ENCODE results near the gene CST9L.
A peak's percentile ranks its signal among the peaks of the same experiment; 100 is the strongest.

CST9L gene

GRCh38 chr20:23568320-23568970 lies at the start of gene CST9L:
Gene CST9L (minus strand): TSS chr20:23568484. CDS start chr20:23568450, 34 bp downstream.
- DNase-seq = no peak

- no peak for DNase-seq
Observed at GRCh38 chr20:23614163-23614562, 45.9 kb upstream of the CST9L start.

- DNase-seq = no peak
Observed at GRCh38 chr20:23613676-23614075, 45.4 kb upstream of the CST9L start.

- no peak for DNase-seq
Observed at GRCh38 chr20:23612396-23612795, 44.1 kb upstream of the CST9L start.

DNA sequence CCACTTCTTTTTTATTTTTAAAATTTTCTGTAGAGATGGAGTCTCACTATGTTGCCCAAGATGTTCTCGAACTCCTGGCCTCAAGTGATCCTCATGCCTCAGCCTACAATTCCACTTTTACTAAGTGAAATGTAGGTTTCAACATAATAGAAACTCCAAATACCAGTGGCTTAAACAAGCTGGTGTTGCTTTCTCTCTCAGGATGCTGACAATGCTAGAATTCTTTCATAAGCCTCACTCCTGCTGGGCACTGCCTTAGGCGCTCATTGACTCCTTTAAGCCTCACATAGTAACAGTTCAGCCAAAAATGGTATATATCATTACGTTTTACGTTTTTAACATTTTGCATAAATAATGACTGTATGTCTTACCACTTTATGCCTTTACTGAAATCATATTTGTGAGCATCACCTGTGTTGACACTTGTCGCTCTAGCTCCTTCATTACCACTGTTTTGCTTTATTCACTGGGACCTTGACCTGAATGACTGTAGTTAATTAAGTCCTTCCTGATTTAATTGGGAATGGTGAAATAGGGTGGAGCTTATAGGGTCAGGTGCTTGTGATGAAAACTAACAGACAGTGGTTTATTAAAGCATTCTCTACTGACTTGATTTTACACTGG lies 41.3 kb upstream of the CST9L start:
- DNase-seq = no peak

- DNase-seq = no peak
Observed at GRCh38 chr20:23608251-23608846, 40.1 kb upstream of the CST9L start.

DNA sequence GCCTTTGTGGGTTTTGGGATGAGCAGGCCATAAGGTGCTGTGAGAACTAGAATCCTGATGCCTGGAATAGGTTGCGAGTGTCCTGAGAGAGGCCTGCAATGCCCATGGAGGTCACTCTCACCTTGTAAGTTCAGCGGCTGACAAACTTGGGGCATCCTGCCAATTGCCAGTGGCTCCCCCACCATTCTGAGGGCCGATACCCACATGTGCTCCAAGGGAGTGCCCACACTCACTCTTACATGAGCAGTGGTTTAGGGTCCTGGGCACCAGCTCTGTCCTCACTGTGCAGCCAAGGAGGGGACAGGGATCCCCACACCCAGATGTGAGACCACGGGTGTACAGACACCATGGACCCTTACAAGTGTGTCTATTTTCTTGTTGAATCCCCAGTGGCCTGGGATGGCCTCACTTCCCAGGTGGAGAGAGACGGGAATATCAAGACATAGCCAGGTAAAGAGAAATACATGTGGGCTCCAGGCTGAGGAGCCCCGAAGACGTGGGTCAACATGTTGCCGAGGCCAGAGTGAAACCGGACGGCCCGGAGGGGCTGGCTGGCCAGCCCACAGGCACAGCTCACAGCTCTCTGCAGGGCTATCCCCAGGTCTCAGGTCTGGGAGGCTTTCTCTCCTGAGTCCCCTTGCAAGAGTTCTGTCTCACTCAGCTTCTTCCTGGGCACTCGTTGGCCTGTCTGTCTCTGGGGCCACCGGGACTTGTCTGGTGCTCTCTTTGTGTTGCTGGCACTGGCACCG lies 39.4 kb upstream of the CST9L start:
- no peak for DNase-seq

GRCh38 chr20:23606652-23607049 lies 38.4 kb upstream of the CST9L start:
- peak; percentile 79 for DNase-seq

GRCh38 chr20:23605867-23606651 lies 37.8 kb upstream of the CST9L start, which contains the start of gene CST9:
Gene CST9 (minus strand): TSS chr20:23605917. CDS start chr20:23605864, 53 bp downstream.
- no peak for DNase-seq

DNA sequence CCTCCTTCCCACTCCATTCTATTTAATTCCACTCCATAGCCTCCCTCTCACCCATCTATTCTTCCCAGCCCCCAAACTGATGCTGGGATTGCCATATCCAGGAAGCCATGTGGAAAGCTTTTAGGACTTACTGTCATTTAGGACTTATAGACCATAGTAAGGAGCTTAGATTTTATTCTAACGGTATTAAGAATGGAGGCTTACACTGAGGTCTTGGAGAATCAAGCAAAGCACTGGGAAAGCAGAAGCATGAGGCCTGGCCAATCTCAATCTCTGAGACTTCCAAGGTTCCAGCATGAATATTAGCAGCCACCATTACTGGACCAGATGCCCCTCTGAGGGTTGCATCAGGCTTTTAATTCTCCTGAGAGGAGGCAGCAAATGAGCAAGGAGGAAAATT lies 36.0 kb upstream of the CST9L start:
- no peak for DNase-seq

GRCh38 chr20:23603321-23603720 lies 35.0 kb upstream of the CST9L start:
- no peak for DNase-seq

- DNase-seq = no peak
Observed at GRCh38 chr20:23602699-23603098, 34.4 kb upstream of the CST9L start.

DNA sequence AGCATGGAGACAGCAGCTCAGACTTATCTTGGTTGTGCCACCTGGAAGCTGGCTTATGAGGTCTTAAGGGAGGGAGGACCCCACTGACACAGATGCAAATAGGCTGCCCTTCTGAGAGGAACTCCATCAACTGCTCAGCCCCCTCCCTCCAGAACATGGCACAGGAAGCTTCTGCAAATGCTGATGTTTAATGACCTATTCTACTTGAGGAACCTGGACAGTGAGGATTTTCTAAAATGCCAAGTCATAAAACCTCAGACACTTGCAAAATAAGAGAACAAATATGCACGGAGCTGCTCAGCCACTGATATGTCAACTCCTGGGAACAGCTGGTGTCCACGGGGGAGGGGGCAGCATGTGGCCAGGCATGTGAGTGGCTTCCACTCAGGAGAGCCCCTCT lies 34.0 kb upstream of the CST9L start:
- DNase-seq = no peak

DNA sequence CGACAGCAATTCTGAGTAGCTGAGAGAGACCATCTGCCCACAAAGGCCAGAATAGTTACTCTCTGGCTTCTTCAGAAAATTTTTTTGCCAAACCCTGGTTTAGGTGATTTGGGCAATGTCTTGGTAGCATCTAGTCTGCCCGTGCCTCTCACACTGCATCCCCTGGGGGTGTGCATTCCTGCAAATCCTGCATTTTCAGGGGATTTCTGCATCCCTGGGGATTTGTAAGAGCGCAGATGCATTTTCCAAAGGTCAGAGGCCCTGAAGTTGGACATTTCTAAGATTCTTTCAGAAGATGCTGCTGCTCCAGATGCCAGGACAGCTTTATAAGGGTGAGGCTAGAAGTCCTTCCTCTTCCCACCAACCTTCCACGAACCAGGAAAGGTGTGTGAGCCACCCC lies 33.4 kb upstream of the CST9L start:
- DNase-seq = no peak

GRCh38 chr20:23598481-23598880 lies 30.2 kb upstream of the CST9L start:
- no peak for DNase-seq

DNA sequence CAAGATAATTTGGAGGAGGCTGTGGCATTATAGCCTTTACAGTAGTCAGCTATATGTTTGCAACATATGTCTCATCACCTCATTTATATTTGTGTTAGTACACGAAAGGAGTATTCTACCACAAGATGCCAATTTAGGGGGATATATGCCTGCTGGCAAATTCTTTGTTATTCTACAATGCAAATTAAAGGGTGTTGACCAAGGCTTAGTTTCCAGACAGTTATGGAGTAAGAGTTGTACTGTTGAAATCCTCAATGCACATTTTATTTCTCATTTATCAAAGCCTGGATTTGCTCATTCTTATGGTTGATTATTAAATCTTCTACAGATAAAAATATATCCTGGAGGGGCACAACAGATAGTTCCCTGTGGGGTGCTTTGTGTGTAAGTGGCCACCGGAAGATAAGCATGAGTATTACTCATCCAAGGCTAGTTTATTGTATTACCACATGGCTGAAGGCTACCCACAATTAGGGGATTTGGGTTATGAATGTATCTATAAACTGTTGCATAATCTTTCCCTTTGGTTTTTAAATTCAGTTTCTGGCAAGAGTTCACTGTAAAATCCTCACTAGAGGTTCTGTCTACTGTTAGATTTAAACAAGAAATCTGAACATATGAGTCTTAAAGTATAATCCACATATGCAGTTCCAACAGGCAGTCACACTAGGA lies 28.4 kb upstream of the CST9L start:
- DNase-seq = no peak

- DNase-seq = no peak
Observed at GRCh38 chr20:23595941-23596340, 27.7 kb upstream of the CST9L start.

- no peak for DNase-seq
Observed at GRCh38 chr20:23588434-23589403, 20.4 kb upstream of the CST9L start.

- no peak for DNase-seq
Observed at GRCh38 chr20:23587631-23588030, 19.3 kb upstream of the CST9L start.

GRCh38 chr20:23586735-23587525 lies 18.6 kb upstream of the CST9L start:
- DNase-seq = no peak
